A172 (cell line): Measurements from ENCODE around the gene DUSP2. TPM values are rescaled to one million over a fixed set of nuclear protein-coding genes. Genes with fewer than 3 reads are reported as not detected.

ENCODE experiments used
- DNase-seq: peaks from one replicate; pipeline ENCODE4 v3.0.0-alpha.2; 2015; ENCODE audit warnings: low spot score
- total RNA-seq: library from RNA; depleted of rRNA; stranded (reverse); fragments of >200 nt; shearing (Covaris generic); gene quantifications from 2 replicates; pipeline ENCODE4 v1.2.3, GENCODE V29; 2014

Gene DUSP2
- total RNA-seq, 1 experiment from 2014 or later: 0.05 TPM

DNA sequence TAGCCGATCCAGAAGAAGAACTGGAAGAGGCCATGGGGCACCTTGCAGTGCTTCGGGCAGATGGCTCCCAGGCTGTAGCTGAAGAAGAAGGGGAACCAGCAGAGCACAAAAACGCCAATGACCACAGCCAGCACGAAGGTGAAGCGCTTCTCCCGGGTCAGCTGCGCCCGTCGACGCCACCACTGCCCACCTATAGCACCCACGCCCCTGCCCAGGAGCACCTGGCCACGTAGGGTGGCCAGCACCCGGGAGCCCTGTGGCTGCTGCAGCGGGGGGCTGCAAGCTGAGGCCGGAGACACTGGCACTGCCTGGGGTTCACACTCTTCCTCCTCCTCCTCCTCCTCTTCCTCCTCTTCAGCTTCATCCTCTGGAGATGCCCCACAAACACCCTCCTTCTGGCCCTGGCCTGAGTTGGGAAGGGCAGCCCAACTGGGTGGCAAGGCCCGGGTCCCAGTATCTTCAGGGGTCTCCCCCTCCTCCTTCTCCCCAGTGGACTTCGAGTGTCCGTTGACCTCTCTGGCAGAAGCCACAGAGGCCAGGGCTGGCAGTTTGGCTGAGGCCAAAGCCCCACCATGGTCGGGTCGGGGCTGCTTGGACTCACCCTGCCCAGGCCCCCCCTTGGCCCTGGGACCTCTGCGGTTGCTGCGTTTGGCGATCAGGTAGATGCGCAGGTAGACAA is 30.2 kb downstream of the DUSP2 start:
- DNase-seq: no peak

DNA sequence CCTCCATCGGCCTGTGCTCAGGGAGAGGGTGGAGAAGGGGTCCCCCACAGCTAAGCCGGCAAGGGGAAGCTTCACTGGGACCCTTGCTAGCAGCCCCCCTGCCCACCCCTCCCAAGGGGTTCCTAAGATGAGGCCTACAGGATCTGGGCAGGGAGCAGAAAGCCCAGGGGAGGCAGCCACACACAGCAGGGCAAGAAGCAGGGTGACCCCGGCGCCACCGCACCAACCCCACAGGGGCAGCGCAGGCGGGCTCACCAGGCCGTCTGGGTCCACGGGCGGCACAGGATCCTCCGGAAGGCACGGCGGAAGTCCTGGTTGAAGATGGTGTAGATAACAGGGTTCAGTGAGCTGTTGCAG is 30.7 kb downstream of the DUSP2 start:
- DNase-seq: no peak

GRCh38 chr2:96113951-96114350 is 31.3 kb downstream of the DUSP2 start:
- DNase-seq: no peak

DNA sequence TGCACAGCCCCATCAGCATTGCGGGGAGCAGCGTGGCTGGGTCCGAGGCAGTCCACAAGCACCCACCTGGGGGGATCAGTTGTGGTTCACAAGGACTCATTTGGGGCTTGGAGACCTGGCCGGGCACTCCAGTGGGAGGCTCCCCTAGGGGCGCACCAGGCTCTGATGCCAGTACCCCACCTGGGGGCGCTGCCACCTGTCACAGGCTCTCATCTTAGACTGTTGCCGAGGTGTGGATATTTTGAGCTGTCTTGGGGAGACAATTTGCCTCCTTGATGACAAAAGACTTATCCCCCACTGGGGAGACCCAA is 31.9 kb downstream of the DUSP2 start:
- DNase-seq: no peak

GRCh38 chr2:96112501-96113366 is 32.5 kb downstream of the DUSP2 start:
- DNase-seq: no peak

GRCh38 chr2:96111823-96112500 is 33.3 kb downstream of the DUSP2 start:
- no peak for DNase-seq

GRCh38 chr2:96111257-96111640 is 34.0 kb downstream of the DUSP2 start:
- DNase-seq: no peak

DNA sequence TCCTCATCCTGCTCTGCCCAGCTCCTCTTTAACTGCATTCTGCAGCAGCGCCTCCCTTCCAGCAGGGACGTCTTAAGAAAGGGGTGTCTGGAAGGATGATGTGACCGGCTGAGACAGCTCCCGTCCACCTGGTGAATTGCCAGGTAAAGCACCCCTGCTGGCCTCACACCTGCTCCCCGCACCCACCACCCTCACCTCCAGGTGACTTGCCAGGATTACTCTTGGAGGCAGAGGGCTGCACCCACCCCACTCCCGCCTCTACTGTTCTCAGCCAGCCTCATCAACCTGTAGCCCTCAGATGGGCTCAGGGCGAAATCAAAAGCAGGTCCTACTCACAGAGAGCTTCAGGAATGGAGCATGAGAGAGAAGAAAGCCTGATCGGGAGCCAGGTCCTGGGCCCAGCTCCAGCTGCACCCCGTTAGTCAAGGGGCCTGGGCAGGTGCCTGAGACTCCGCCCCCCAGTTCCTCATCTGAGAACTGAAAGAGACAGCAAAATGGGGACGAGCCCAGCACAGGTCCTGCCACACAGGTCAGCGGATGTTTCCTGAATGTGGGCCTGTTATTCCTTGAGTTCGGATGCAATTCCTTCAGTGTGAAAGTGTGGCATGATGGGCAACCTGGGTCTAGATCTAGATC is 34.5 kb downstream of the DUSP2 start:
- no peak for DNase-seq

GRCh38 chr2:96109931-96110511 is 35.2 kb downstream of the DUSP2 start:
- DNase-seq: no peak

GRCh38 chr2:96109361-96109680 is 35.9 kb downstream of the DUSP2 start:
- DNase-seq: no peak

GRCh38 chr2:96108541-96109360 is 36.5 kb downstream of the DUSP2 start:
- no peak for DNase-seq

DNA sequence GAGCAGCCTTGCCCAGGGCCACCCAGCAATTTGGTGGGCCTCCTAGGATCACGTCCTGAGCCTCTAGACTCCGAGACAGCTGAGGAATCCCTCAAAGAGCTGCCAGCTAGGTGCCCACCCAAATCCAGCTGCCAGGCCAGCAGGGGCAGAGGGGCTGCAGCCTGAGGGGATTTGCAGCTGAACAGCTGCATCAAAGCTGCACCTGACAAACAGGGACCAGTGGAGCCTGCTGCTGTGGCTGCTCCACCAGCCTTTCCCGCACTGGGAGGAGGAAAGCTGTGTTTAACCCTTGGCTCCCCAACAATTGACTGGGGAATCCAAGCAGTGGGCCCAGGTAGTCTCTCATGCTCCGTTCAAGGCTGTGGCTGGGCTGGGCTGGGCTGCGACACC is 37.1 kb downstream of the DUSP2 start:
- DNase-seq: no peak

DNA sequence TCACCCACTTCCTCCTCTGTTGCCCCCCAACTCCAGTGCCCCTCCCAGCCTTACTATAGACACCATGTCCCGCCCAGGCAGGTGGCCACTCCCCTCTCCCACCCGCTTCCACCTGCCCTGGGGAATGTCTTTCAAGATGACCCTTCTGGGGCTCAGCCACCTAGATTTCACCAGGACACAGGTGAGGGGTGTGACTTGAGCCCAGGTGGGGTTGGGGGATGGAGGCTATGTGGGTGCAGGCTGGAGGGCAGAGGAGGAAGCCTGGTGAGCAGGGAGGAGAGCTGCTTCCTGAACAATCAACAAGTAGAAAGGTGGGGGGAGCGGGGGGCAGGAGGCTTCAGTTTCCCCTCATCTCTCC is 37.6 kb downstream of the DUSP2 start:
- no peak for DNase-seq

DNA sequence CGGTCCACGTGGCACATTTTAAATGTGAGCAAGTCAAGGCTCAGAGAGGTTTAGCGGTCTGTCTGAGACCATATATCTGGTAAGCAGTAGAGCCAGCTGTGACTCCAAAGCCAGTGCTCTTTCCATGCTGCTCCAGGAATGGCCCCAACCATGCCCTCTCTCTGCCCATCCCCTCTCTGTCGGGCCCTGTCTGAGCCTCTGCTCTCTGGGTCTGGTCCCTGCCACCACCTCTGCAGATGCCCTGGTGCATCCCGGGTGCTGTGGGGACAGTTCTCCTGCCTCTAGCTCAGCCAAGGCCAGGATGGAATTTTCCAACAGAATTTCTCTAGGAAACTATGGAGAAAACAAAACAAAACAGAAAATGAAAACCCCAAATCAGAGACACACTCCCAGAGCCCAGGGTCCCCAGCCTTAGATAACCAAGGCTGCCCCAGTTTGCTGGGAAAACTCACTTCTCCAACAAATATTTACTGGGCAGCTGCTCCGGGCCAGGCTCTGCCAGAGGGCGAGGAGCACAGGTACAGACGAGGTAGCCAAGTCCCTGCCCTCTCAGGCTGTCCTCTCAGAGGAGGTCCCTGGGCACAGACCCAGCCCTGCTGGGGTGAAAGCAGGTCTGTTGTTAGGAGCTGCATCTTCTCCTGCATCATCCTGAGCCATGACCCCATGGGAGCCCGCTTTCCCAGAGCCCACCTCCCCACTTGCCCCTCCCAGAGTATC is 38.1 kb downstream of the DUSP2 start:
- DNase-seq: no peak

- no peak for DNase-seq
Observed at GRCh38 chr2:96105994-96106715, 39.1 kb downstream of the DUSP2 start.

GRCh38 chr2:96105152-96105915 is 39.9 kb downstream of the DUSP2 start:
- DNase-seq: no peak

DNA sequence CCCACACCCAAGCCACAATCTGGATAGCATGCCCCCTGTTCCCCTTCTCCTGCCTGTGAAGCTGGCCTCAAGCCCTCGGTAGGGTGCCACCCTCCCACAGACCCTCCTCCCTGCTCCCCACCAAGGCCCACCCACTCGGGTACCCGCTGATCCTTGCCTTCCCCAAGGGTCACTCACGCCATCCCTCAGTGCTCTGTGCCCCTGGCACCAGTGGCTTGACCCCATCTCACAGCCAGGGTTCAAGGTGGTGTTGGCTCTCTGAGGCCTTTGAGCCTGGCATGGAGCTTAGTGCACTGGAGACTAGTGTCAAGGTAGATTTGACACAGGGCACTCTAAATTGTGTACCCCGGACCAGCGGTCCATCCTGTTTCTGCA is 40.8 kb downstream of the DUSP2 start:
- DNase-seq: no peak

GRCh38 chr2:96103761-96104486 is 41.3 kb downstream of the DUSP2 start:
- DNase-seq: no peak

GRCh38 chr2:96103187-96103601 is 42.0 kb downstream of the DUSP2 start:
- no peak for DNase-seq
